Stomach smooth muscle (tissue), 2 donors: ENCODE results near the gene JCAD.
"Not testable (repeated sequence)": the region's sequence is repeated elsewhere in the genome, so short reads cannot be mapped to it uniquely, and the experiment has no call there.

Experiments used
- H3K27ac ChIP-seq: one replicate; pipeline ENCODE4 v1.7.0; 2013; ENCODE audit warnings: mild to moderate bottlenecking, low read length, inconsistent platforms
- H3K27me3 ChIP-seq, 2 donors: one replicate each; pipeline ENCODE4 v1.7.0; 2013; ENCODE audit warnings: low read length in 2 of 2; ENCODE audit not compliant: insufficient read depth in 2 of 2, control insufficient read depth in 1 of 2
- H3K36me3 ChIP-seq, 2 donors: one replicate each; pipeline ENCODE4 v1.7.0; 2013; ENCODE audit warnings: low read length in 2 of 2; ENCODE audit not compliant: control insufficient read depth in 2 of 2, insufficient read depth in 2 of 2
- H3K4me1 ChIP-seq: one replicate; pipeline ENCODE4 v1.7.0; 2013; ENCODE audit warnings: low read length; ENCODE audit not compliant: control insufficient read depth, insufficient read depth
- H3K4me3 ChIP-seq, 2 donors: one replicate each; pipeline ENCODE4 v1.7.0; 2013; ENCODE audit warnings: low read length in 2 of 2
- H3K9ac ChIP-seq, 2 donors: one replicate each; pipeline ENCODE4 v1.7.0; 2013; ENCODE audit warnings: low read length in 2 of 2, mild to moderate bottlenecking in 1 of 2
- H3K9me3 ChIP-seq, 2 donors: one replicate each; pipeline ENCODE4 v1.7.0; 2013; ENCODE audit warnings: low read length in 2 of 2; ENCODE audit not compliant: control insufficient read depth in 2 of 2
- donor health status: healthy.
- donor health status: Pancreatic carcinoma.

JCAD gene

GRCh38 chr10:30006410-30006809, 53.0 kb downstream of the JCAD start:
- H3K27me3 ChIP-seq = no peaks in the 10 kb centered on the region
- H3K4me1 ChIP-seq = peaks cover 21% of the 10 kb centered on the region
- no peak overlapping the region for H3K4me3 ChIP-seq
- H3K27ac ChIP-seq = no peak overlapping the region
- H3K9me3 ChIP-seq = no peaks in the 10 kb centered on the region
- no peak overlapping the region for H3K9ac ChIP-seq
- no peaks in the 10 kb centered on the region for H3K36me3 ChIP-seq

GRCh38 chr10:30005116-30005515, 54.3 kb downstream of the JCAD start:
- not testable (repeated sequence) for H3K4me3 ChIP-seq, H3K9me3 ChIP-seq, H3K27me3 ChIP-seq, H3K9ac ChIP-seq, H3K36me3 ChIP-seq, H3K27ac ChIP-seq
- peaks cover 24% of the 10 kb centered on the region for H3K4me1 ChIP-seq

GRCh38 chr10:30002426-30003266, 56.7 kb downstream of the JCAD start:
- Histone ChIP-seq H3K9ac (no peak overlapping the region), H3K4me1 (peaks cover 35% of the 10 kb centered on the region), H3K36me3 (no peaks in the 10 kb centered on the region), H3K27me3 (no peaks in the 10 kb centered on the region), H3K27ac (peak overlapping the region; percentile 58), H3K9me3 (no peaks in the 10 kb centered on the region), H3K4me3 (no peak overlapping the region)

- Histone ChIP-seq H3K27ac (peak overlapping the region; percentile 58), H3K9ac (peak overlapping the region in 1 of 2 donors; percentile 5), H3K4me1 (peaks cover 35% of the 10 kb centered on the region), H3K27me3 (no peaks in the 10 kb centered on the region), H3K4me3 (peak overlapping the region; percentile 29 to 37), H3K36me3 (no peaks in the 10 kb centered on the region), H3K9me3 (no peaks in the 10 kb centered on the region)
These were observed 58.4 kb downstream of the JCAD start for GRCh38 chr10:30000802-30001571.

- no peaks in the 10 kb centered on the region for H3K36me3 ChIP-seq
- peaks cover 38% of the 10 kb centered on the region for H3K4me1 ChIP-seq
- H3K9me3 ChIP-seq = no peaks in the 10 kb centered on the region
- no peak overlapping the region for H3K9ac ChIP-seq
- H3K4me3 ChIP-seq = no peak overlapping the region
- H3K27me3 ChIP-seq = no peaks in the 10 kb centered on the region
- H3K27ac ChIP-seq = no peak overlapping the region
These were observed 61.1 kb downstream of the JCAD start for GRCh38 chr10:29998142-29998808.

- Histone ChIP-seq H3K9me3 (no peaks in the 10 kb centered on the region), H3K36me3 (no peaks in the 10 kb centered on the region), H3K27ac (no peak overlapping the region), H3K9ac (no peak overlapping the region), H3K4me3 (no peak overlapping the region), H3K4me1 (peaks cover 15% of the 10 kb centered on the region), H3K27me3 (no peaks in the 10 kb centered on the region)
These were observed 64.6 kb downstream of the JCAD start for GRCh38 chr10:29994811-29995210.

- no peaks in the 10 kb centered on the region for H3K27me3 ChIP-seq
- no peaks in the 10 kb centered on the region for H3K36me3 ChIP-seq
- peaks cover 12% of the 10 kb centered on the region for H3K4me1 ChIP-seq
- no peak overlapping the region for H3K9ac ChIP-seq
- H3K4me3 ChIP-seq = no peak overlapping the region
- H3K9me3 ChIP-seq = no peaks in the 10 kb centered on the region
- H3K27ac ChIP-seq = no peak overlapping the region
These were observed 66.0 kb downstream of the JCAD start for GRCh38 chr10:29993319-29993915.

- Histone ChIP-seq H3K9ac (no peak overlapping the region), H3K9me3 (no peaks in the 10 kb centered on the region), H3K27ac (no peak overlapping the region), H3K36me3 (no peaks in the 10 kb centered on the region), H3K4me1 (peaks cover 7% of the 10 kb centered on the region), H3K27me3 (no peaks in the 10 kb centered on the region), H3K4me3 (no peak overlapping the region)
These were observed 66.5 kb downstream of the JCAD start for GRCh38 chr10:29992914-29993313.

GRCh38 chr10:29991382-29991781, 68.0 kb downstream of the JCAD start:
- Histone ChIP-seq H3K9ac (no peak overlapping the region), H3K4me3 (no peak overlapping the region), H3K27me3 (no peaks in the 10 kb centered on the region), H3K9me3 (no peaks in the 10 kb centered on the region), H3K27ac (no peak overlapping the region), H3K36me3 (no peaks in the 10 kb centered on the region), H3K4me1 (peaks cover 7% of the 10 kb centered on the region)

- Histone ChIP-seq H3K4me3 (no peak overlapping the region), H3K9me3 (peaks cover 3 to 6% of the 10 kb centered on the region in 2 donors), H3K4me1 (no peaks in the 10 kb centered on the region), H3K27ac (no peak overlapping the region), H3K9ac (no peak overlapping the region), H3K27me3 (no peaks in the 10 kb centered on the region), H3K36me3 (no peaks in the 10 kb centered on the region)
These were observed 71.9 kb downstream of the JCAD start for GRCh38 chr10:29987471-29987870.
